Measurements from ENCODE around the gene WDR4.
"Not testable (repeated sequence)": the region's sequence is repeated elsewhere in the genome, so short reads cannot be mapped to it uniquely, and the experiment has no call there.

Gene WDR4

GRCh38 chr21:42878993-42879787 lies at the start of gene WDR4:
TSS of gene WDR4 (minus strand) at chr21:42879539. CDS start at chr21:42879495, 44 bp downstream.
- peak; percentile 71 to 99 (median 92) for DNase-seq

GRCh38 chr21:42927474-42928200 lies 48.3 kb upstream of the WDR4 start:
- DNase-seq = peak in 5 of 51 donors; percentile 9 to 49 (median 17)

GRCh38 chr21:42925114-42925926 lies 46.0 kb upstream of the WDR4 start, which contains the start of gene ERVH48-1:
TSS of gene ERVH48-1 (minus strand) at chr21:42925630. CDS start at chr21:42919006, 6,624 bp downstream.
- DNase-seq = no peak

GRCh38 chr21:42924433-42924751 lies 45.1 kb upstream of the WDR4 start:
- DNase-seq = no peak

- peak in 39 of 51 donors; percentile 6 to 83 (median 50) for DNase-seq
These were observed 44.5 kb upstream of the WDR4 start for GRCh38 chr21:42923553-42924432.

- no peak for DNase-seq
These were observed 43.6 kb upstream of the WDR4 start for GRCh38 chr21:42922918-42923317.

GRCh38 chr21:42921927-42922326 lies 42.6 kb upstream of the WDR4 start:
- no peak for DNase-seq

- DNase-seq = peak in 1 of 51 donors; percentile 8
These were observed 39.0 kb upstream of the WDR4 start for GRCh38 chr21:42918291-42918690.

- DNase-seq = no peak
These were observed 34.1 kb upstream of the WDR4 start for GRCh38 chr21:42913476-42913875.

GRCh38 chr21:42911920-42912319 lies 32.6 kb upstream of the WDR4 start:
- DNase-seq = not testable (repeated sequence)

GRCh38 chr21:42908484-42908883 lies 29.1 kb upstream of the WDR4 start:
- DNase-seq = not testable (repeated sequence)

GRCh38 chr21:42906233-42906632 lies 26.9 kb upstream of the WDR4 start:
- DNase-seq = no peak

GRCh38 chr21:42905195-42905594 lies 25.9 kb upstream of the WDR4 start:
- DNase-seq = no peak

GRCh38 chr21:42903817-42904216 lies 24.5 kb upstream of the WDR4 start:
- DNase-seq = no peak

- no peak for DNase-seq
These were observed 21.1 kb upstream of the WDR4 start for GRCh38 chr21:42900446-42900845.

GRCh38 chr21:42892931-42893755 lies 13.8 kb upstream of the WDR4 start, which contains the start of gene NDUFV3:
TSS of gene NDUFV3 (plus strand) at chr21:42893309. CDS start at chr21:42893334, 25 bp downstream.
- DNase-seq = peak; percentile 88 to 100 (median 99)

- DNase-seq = peak in 1 of 51 donors; percentile 64
These were observed 13.2 kb upstream of the WDR4 start for GRCh38 chr21:42892582-42892930.

- no peak for DNase-seq
These were observed 8.0 kb upstream of the WDR4 start for GRCh38 chr21:42887326-42887725.

- DNase-seq = no peak
These were observed 4.6 kb upstream of the WDR4 start for GRCh38 chr21:42883921-42884320.

- no peak for DNase-seq
These were observed 1.0 kb upstream of the WDR4 start for GRCh38 chr21:42880352-42880751.
